Stimulated activated CD8-positive, alpha-beta memory T cell treated with anti-CD3 and anti-CD28 coated beads, Interleukin-4, amount 100 ng/mL, for 4 hours (primary cell): ENCODE results near the gene CDH12.
"Not testable (repeated sequence)": the region's sequence is repeated elsewhere in the genome, so short reads cannot be mapped to it uniquely, and the experiment has no call there.

Experiments
- DNase-seq, 2 donors: peaks; one replicate each; pipeline ENCODE4 v3.0.0-alpha.2; 2020; ENCODE audit warnings: low read depth in 2 of 2, low spot score in 1 of 2

Gene CDH12

GRCh38 chr5:22471154-22471553 is 382.0 kb downstream of the CDH12 start:
- no peak for DNase-seq

DNA sequence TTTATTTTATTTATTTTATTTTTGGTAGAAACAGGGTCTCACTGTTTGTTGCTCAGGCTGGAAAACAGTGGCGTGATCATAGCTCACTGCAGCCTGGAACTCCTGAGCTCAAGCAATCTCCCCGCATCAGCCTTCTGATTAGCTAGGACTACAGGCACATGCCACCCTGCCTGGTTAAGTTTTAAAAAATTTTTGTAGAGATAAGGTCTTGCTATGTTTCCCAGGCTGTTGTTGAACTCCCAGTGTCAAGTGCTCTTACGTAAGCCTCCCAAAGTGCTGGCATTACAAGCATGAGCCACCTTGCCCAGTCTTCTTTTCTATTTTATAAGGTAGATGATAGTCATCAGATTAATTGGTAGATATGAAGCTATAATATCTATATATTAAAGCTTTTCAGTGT is 382.7 kb downstream of the CDH12 start:
- DNase-seq, result no peak

DNA sequence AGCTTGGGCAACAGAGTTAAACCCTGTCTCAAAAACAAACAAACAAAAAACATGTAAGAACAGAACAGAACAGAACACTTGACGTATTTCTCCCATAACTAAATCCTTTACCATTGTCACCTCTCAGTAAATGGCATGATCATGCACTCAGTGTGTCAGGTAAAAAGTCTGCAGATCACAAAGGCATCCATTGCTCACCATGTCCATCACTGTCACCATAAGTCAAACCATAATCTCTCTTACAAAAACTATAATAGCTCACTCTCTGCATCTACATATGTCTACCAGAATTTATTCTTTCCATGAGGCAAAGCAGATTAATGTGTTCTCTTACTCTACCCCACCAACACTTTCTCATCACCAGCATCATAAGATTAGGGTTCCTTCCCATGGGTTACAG is 387.5 kb downstream of the CDH12 start:
- no peak for DNase-seq

GRCh38 chr5:22465177-22465576 is 388.0 kb downstream of the CDH12 start:
- DNase-seq, result no peak

DNA sequence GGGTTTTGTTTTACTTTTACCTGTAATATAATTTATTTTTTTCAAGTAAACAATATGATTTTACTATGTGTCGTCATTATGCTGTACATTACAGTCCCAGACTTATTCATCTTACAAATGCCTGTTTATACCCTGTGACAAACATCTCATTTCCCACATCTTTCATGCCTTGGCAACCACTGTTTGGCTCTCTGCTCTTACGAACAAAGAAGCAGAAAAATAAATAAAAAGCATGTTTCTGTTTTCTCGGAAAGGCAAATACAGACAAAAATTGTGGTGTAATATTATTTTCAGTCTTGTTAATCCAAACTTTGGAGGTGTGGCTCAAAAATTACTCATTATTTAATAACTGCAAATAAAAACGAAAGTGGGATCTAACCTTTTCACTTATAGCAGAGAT is 393.0 kb downstream of the CDH12 start:
- DNase-seq, result no peak

DNA sequence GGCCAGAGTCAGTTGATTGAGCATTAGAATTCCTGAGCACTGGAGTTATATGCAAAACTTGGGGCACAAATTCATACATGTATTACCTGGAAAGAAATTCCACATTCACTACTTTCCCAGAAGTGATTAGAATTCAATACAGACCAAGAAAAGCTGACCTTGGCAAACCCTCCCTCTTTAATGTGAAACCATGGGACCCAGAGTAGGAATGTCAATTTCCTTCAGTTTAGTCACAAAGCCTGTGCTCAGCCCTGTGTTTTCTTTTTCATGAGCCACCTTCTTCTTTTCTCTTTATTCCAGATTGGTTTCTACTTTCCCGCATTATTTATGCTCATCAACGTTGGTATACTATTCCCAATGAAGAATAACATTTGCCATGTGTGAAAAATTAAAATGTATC is 420.2 kb downstream of the CDH12 start:
- no peak for DNase-seq

DNA sequence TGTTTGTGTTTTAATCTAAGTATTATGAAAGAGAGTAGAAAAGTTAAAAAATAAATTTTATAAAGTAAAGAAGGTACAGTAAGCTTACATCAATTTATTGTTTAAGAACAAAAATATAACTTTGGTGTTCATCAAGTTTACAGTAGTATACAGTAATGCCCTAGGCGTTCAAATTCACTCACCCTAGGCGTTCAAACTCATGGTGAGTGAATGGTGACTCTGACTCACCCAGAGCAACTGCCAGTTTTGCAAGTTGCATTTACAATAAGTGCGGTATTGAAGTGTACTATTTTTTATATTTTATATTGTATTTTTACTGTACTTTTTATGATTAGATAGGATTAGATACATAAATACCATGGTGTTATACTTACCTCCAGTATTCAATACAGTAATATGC is 421.3 kb downstream of the CDH12 start:
- DNase-seq, result no peak

DNA sequence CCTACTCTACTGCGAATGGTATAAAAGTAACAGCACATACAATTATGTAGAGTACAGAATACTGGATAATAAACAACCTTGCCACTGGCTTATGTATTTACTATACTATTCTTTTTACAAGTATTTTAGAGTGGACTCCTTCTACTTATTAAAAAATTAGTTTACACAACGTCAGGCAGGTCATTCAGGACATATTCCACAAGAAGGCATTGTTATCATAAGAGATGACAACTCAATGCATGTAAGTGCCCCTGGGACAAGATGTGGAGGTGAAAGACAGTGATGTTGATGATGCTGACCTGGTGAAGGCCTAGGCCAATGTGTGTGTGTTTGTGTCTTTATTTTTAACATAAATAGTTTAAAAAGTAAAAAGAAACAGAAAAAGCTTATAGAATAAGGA is 421.7 kb downstream of the CDH12 start:
- DNase-seq, result no peak

GRCh38 chr5:22411554-22412349 is 441.4 kb downstream of the CDH12 start:
- no peak for DNase-seq

- no peak for DNase-seq
These were observed 461.2 kb downstream of the CDH12 start for GRCh38 chr5:22391956-22392355.

DNA sequence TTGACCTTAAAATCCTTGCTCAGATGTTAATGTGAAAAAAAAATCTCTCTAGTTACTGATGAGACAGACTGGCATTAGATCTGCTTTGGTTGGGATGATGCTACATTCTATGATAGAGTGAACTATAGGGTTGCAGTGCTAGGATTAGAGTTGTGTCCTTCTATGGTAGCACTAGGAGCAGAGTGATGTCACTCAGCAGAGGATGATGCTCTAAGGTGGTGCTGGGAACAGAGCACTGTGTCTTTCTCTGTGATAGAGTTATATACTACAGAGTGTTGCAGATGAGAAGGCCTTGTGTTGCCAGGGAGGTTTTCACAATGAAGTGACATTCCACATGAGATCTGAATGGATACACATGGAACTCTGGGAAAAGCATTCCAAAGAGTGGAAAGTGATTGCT is 462.3 kb downstream of the CDH12 start:
- DNase-seq, result no peak

DNA sequence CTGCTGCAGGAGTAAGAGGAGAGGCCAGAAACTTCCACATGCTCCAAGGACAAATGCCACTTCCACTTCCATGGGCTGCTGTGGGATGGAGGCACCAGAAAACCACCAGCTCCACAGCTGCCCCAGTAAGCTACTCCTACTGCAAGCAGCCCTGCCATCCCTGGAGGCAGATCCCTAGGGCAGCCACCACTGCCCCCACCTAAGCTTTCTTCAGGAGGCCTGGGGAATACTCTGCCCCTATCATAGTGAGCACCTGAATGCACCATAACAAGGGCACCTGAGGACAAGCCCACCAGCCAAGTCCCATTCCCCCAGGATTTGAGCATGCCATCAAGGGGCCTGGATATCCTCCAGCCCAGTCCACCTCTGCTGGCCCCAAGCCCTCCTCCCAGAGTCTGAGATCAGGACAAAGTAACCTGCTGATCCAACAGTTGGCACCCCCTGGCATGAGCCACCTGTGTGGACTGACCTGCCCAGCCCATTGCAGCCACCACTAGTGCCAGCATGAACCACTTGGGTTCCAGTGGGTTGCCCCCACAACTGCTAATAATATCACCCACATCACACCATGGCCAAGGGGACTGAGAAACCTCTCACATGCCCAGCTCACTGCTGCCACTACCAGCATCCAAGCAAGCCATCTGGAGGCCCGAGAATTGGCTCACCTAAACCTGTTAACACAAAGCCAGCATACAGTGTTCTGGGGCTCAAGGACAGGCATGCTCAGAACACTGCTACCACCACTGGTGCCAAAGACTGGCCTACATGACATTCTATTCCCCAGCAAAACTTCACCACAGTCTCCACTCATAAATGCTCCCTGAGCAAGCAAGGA is 480.1 kb downstream of the CDH12 start:
- DNase-seq, result no peak

- no peak for DNase-seq
These were observed 480.8 kb downstream of the CDH12 start for GRCh38 chr5:22372376-22372775.

DNA sequence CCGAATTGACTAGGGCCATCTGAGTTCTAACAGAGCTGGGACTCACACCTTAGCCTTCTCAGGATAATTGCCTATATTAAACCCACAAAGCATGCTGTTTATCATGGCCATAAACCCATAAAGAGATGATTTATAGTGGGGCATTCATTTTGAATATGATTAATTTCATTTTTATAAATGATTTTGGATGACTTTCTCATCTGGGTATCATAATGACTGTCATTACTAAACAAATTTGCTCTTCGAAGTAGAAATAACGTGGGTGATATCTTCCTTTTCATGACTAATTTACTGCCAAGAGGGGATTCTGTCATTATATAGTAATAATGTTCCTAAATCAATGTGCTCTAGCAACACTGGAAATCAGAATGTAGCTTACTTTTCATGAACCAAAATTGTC is 498.2 kb downstream of the CDH12 start:
- DNase-seq, result no peak

DNA sequence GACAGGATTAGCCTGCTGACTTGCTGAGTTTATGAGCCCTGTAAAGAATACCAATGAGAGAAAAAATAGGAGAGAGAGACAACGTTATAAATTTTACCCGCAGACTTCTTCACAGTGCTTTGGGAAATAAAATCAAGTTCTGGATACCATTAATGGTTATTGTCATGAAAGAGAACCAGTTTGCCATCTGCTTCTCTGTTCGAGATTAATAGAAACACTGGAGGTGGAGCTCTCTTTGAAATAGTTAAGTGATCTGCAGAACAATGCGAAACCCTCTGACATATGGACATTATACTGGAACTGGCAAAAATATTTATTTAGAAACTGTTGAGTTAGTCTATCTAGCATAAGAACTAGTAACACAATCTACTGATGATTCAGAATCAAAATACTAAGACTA is 500.7 kb downstream of the CDH12 start:
- DNase-seq, result no peak

DNA sequence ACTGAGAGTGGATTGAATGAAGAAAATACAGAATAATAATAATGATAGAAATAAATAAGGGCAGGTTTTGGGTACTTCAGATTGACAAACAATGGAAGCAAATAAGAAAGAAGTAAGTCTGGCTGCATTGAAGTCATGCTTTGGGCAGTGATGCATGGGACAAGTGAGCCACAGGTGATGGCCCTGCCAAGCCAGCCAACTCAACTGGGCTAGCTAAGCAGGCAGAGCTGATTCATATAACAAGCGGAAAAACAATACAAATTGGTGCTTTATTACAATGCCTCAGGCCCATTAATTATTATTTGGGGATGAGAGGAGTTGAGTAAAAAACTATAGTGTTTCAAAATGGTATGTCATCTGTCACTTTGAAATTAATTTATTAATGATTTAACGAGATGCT is 502.0 kb downstream of the CDH12 start:
- DNase-seq, result no peak

DNA sequence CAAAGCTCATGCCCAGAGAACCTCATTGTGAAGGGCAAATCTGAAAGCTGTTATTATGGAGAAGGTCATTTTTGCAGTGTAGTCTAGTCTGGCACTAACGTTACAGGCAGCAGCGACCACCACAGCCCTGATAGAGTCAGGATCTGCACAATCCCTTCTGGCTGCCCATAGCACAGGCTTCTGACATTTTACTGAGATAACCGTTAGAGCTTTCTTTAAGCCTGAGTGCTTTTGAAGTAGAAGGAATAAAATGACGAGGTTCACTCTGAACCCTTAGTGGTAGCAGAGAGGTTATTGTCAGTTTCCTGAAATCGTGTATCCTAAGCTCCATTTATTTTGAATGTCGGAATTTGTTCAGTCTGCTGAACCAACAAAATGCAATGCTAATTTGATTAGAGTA is 505.1 kb downstream of the CDH12 start:
- DNase-seq, result no peak

DNA sequence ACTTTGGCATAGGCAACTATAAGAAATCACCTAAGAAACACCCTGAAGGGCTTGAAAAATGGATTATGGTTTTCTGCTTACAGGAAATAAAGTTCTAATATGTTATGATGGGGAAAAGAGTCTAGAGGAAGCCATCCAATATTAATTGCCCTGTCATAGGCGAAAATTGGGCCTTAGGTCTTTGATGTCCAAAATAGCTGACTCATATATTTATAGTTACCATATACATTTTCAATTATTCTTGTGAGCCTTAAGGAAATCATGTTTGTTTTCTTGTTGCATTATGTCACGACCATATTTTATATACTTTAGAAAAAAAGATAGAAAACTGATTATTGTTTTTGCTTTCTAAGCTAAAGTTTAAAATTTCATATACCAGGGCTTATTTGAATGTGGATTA is 509.1 kb downstream of the CDH12 start:
- no peak for DNase-seq

GRCh38 chr5:22341406-22341805 is 511.7 kb downstream of the CDH12 start:
- no peak for DNase-seq

GRCh38 chr5:22332949-22333348 is 520.2 kb downstream of the CDH12 start:
- DNase-seq, result not testable (repeated sequence)

GRCh38 chr5:22329683-22330082 is 523.5 kb downstream of the CDH12 start:
- no peak for DNase-seq

DNA sequence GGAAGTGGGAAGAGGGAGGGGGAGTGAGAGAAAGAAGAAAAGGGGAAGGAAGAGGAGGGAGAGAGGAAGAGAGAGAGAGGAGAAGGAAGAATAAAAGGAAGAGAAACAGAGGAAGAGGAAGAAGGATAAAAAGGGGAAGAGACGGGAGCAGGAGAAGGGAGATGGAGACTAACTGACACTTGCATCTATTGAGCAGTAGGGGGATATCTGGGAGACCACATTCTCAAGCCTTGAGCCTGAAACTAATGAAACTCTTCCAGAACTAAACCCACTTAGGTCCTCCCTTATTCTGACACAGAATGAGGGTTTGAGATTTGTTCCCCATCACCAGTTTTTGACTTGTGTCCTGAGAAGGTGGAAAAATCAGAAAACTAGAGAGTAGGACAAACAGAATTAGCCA is 533.3 kb downstream of the CDH12 start:
- no peak for DNase-seq

GRCh38 chr5:22316294-22316693 is 536.9 kb downstream of the CDH12 start:
- no peak for DNase-seq
